Measurements from ENCODE around the gene XNDC1N.

The XNDC1N gene

DNA sequence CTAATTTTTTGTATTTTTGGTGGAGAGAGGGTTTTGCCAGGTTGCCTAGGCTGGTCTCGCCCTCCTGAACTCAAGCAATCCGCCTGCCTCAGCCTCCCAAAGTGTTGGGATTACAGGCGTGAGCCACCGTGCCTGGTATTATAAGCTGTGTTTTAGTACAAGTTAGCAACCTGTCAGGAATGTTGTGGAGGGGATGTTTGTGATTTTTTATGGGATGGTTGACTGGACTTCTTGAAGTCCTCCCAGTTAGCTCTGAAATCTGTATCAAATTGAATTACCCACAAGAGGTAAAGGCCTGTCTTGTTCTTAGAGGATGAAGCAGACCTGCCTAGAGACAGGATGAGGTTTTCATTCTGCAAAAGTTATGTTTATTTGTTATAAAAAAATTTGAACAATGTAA, 36.2 kb upstream of the XNDC1N start:
- Histone ChIP-seq H3K36me3 (ENCODE audit: control insufficient read depth, insufficient read depth, low read length) (no peaks in the 10 kb centered on the region), H3K79me2 (ENCODE audit: control insufficient read depth, insufficient read depth, low read length) (no peaks in the 10 kb centered on the region), H3K79me1 (ENCODE audit: low read length) (no peaks in the 10 kb centered on the region), H3K4me2 (ENCODE audit: low read length) (no peak overlapping the region), H3K56ac (ENCODE audit: low read length) (no peak overlapping the region), H3K18ac (ENCODE audit: low read length) (no peak overlapping the region), H3K4ac (ENCODE audit: low read depth, low read length) (no peak overlapping the region), H2BK15ac (replicated peaks; ENCODE audit: low read depth) (no peak overlapping the region), H3K9ac (ENCODE audit: low read length) (no peak overlapping the region), H3K4me3 (ENCODE audit: low read length) (no peak overlapping the region), H4K8ac (ENCODE audit: low read depth, low read length) (no peak overlapping the region), H2BK5ac (ENCODE audit: low read length) (no peak overlapping the region), H2BK120ac (ENCODE audit: low read depth, low read length) (no peak overlapping the region), H3K27me3 (ENCODE audit: insufficient read depth, low read length, poor library complexity) (no peaks in the 10 kb centered on the region), H3K23ac (ENCODE audit: low read length) (no peak overlapping the region), H3K4me1 (ENCODE audit: control insufficient read depth, low read depth, low read length) (no peaks in the 10 kb centered on the region), H2AK5ac (ENCODE audit: low read length) (no peak overlapping the region), H3K27ac (ENCODE audit: low read depth, low read length) (no peak overlapping the region), H4K5ac (ENCODE audit: low read length) (no peak overlapping the region)
- DNase-seq = no peak
- no CpG with 5 or more reads among the region's 4 CpGs for WGBS (ENCODE audit: extremely low coverage, insufficient coverage, low lambda C conversion rate)

DNA sequence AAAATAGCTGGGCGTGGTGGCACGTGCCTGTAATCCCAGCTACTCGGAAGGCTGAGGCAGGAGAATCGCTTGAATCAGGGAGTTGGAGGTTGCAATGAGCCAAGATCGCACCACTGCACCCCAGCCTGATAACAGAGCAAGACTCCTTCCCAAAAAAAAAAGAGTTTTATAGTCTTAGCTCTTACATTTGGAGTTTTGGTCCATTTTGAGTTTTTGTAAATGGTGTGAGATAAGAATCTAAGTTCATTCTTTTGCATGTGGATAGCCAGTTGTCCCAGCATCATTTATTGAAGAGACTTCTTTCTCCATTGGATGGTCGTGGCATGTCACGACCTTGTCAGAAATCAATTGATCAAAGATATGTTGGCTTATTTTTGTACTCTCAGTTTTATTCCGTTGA, 35.1 kb upstream of the XNDC1N start:
- no peaks in the 10 kb centered on the region for H3K79me2 ChIP-seq (ENCODE audit: control insufficient read depth, insufficient read depth, low read length)
- H3K36me3 ChIP-seq (ENCODE audit: control insufficient read depth, insufficient read depth, low read length) = no peaks in the 10 kb centered on the region
- no peak overlapping the region for H3K56ac ChIP-seq (ENCODE audit: low read length)
- H3K23ac ChIP-seq (ENCODE audit: low read length) = no peak overlapping the region
- H4K5ac ChIP-seq (ENCODE audit: low read length) = no peak overlapping the region
- no peak overlapping the region for H3K4me3 ChIP-seq (ENCODE audit: low read length)
- no peak for DNase-seq
- no peak overlapping the region for H4K8ac ChIP-seq (ENCODE audit: low read depth, low read length)
- H3K27me3 ChIP-seq (ENCODE audit: insufficient read depth, low read length, poor library complexity) = no peaks in the 10 kb centered on the region
- H2BK5ac ChIP-seq (ENCODE audit: low read length) = no peak overlapping the region
- H3K27ac ChIP-seq (ENCODE audit: low read depth, low read length) = no peak overlapping the region
- no peak overlapping the region for H3K18ac ChIP-seq (ENCODE audit: low read length)
- H3K79me1 ChIP-seq (ENCODE audit: low read length) = no peaks in the 10 kb centered on the region
- WGBS (ENCODE audit: extremely low coverage, insufficient coverage, low lambda C conversion rate) = no CpG with 5 or more reads among the region's 8 CpGs
- H2BK120ac ChIP-seq (ENCODE audit: low read depth, low read length) = no peak overlapping the region
- no peak overlapping the region for H3K4me2 ChIP-seq (ENCODE audit: low read length)
- no peak overlapping the region for H2BK15ac ChIP-seq (replicated peaks; ENCODE audit: low read depth)
- no peak overlapping the region for H3K4ac ChIP-seq (ENCODE audit: low read depth, low read length)
- H3K9ac ChIP-seq (ENCODE audit: low read length) = no peak overlapping the region
- H3K4me1 ChIP-seq (ENCODE audit: control insufficient read depth, low read depth, low read length) = no peaks in the 10 kb centered on the region
- H2AK5ac ChIP-seq (ENCODE audit: low read length) = no peak overlapping the region

- no peak overlapping the region for H2BK120ac ChIP-seq (ENCODE audit: low read depth, low read length)
- no peak for DNase-seq
- no peak overlapping the region for H3K56ac ChIP-seq (ENCODE audit: low read length)
- no peak overlapping the region for H3K4me3 ChIP-seq (ENCODE audit: low read length)
- H4K8ac ChIP-seq (ENCODE audit: low read depth, low read length) = no peak overlapping the region
- no peaks in the 10 kb centered on the region for H3K36me3 ChIP-seq (ENCODE audit: control insufficient read depth, insufficient read depth, low read length)
- no peaks in the 10 kb centered on the region for H3K4me1 ChIP-seq (ENCODE audit: control insufficient read depth, low read depth, low read length)
- H3K79me1 ChIP-seq (ENCODE audit: low read length) = no peaks in the 10 kb centered on the region
- no peak overlapping the region for H2BK15ac ChIP-seq (replicated peaks; ENCODE audit: low read depth)
- no peak overlapping the region for H3K4me2 ChIP-seq (ENCODE audit: low read length)
- H2BK5ac ChIP-seq (ENCODE audit: low read length) = no peak overlapping the region
- no peak overlapping the region for H3K18ac ChIP-seq (ENCODE audit: low read length)
- H3K27ac ChIP-seq (ENCODE audit: low read depth, low read length) = no peak overlapping the region
- no peaks in the 10 kb centered on the region for H3K27me3 ChIP-seq (ENCODE audit: insufficient read depth, low read length, poor library complexity)
- no peaks in the 10 kb centered on the region for H3K79me2 ChIP-seq (ENCODE audit: control insufficient read depth, insufficient read depth, low read length)
- no peak overlapping the region for H4K5ac ChIP-seq (ENCODE audit: low read length)
- no peak overlapping the region for H3K4ac ChIP-seq (ENCODE audit: low read depth, low read length)
- H2AK5ac ChIP-seq (ENCODE audit: low read length) = no peak overlapping the region
- no CpG with 5 or more reads among the region's 2 CpGs for whole genome bisulfite sequencing (ENCODE audit: extremely low coverage, insufficient coverage, low lambda C conversion rate)
- H3K23ac ChIP-seq (ENCODE audit: low read length) = no peak overlapping the region
- no peak overlapping the region for H3K9ac ChIP-seq (ENCODE audit: low read length)
Measured at GRCh38 chr11:71962428-71963038, 34.1 kb upstream of the XNDC1N start.

DNA sequence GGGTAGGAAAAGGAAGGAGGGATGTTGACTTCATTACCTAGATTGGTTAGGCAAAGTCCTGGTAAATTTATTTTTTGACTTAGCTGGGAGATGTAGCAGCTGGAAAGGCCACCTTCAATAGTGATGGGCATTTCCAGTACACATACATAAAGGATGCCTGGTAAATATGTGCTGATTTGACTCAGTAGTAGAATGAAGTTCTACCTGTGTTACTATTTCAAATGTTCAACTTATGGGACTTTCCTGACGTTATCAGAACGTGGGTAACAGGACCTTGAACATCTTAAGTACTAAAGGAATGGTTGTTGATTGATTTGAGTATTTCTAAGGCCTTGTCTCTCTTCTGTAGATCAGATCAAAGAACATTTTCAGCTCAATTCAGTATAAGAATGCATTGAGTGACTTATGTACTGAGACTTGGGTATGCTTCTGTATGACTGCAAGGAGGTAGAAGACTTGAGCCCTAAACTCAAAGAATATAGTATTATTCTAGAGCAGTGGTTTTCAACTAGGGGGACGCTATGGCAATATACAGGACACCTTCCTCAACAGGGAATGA, 27.6 kb upstream of the XNDC1N start:
- Histone ChIP-seq H3K4me3 (ENCODE audit: low read length) (no peak overlapping the region), H4K8ac (ENCODE audit: low read depth, low read length) (no peak overlapping the region), H3K79me1 (ENCODE audit: low read length) (peaks cover 17% of the 10 kb centered on the region), H3K4ac (ENCODE audit: low read depth, low read length) (no peak overlapping the region), H3K9ac (ENCODE audit: low read length) (no peak overlapping the region), H3K4me2 (ENCODE audit: low read length) (no peak overlapping the region), H3K79me2 (ENCODE audit: control insufficient read depth, insufficient read depth, low read length) (peaks cover 5% of the 10 kb centered on the region), H3K36me3 (ENCODE audit: control insufficient read depth, insufficient read depth, low read length) (no peaks in the 10 kb centered on the region), H3K56ac (ENCODE audit: low read length) (no peak overlapping the region), H3K27me3 (ENCODE audit: insufficient read depth, low read length, poor library complexity) (no peaks in the 10 kb centered on the region), H2BK15ac (replicated peaks; ENCODE audit: low read depth) (no peak overlapping the region), H3K23ac (ENCODE audit: low read length) (no peak overlapping the region), H2AK5ac (ENCODE audit: low read length) (no peak overlapping the region), H4K5ac (ENCODE audit: low read length) (no peak overlapping the region), H3K27ac (ENCODE audit: low read depth, low read length) (no peak overlapping the region), H3K4me1 (ENCODE audit: control insufficient read depth, low read depth, low read length) (no peaks in the 10 kb centered on the region), H2BK5ac (ENCODE audit: low read length) (no peak overlapping the region), H2BK120ac (ENCODE audit: low read depth, low read length) (no peak overlapping the region), H3K18ac (ENCODE audit: low read length) (no peak overlapping the region)
- WGBS (ENCODE audit: extremely low coverage, insufficient coverage, low lambda C conversion rate) = no CpG with 5 or more reads among the region's 3 CpGs
- DNase-seq = no peak

DNA sequence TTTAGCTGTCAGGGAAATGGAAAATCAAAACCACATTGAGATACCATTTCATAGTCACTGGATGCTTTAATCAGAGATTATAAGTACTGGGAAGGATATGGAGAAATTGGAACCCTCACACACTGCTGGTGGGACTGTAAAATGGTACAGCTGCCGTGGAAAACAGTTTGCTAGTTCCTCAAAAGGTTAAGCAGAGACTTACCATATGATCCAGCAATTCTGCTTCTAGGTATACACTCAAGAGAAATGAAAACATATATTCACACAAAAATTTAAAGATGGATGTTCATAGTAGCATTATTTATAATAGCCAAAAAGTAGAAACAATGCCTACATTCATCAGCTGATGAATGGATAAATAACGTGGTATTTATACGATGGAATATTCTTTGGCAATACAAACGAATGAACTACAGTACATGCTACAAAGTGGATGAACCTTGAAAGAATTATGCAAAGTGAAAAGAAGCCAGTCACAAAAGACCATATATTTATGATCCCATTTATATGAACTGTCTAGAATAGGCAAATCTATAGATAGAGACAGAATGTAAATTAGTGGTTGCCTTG, 23.4 kb upstream of the XNDC1N start:
- no peak overlapping the region for H3K23ac ChIP-seq (ENCODE audit: low read length)
- H3K36me3 ChIP-seq (ENCODE audit: control insufficient read depth, insufficient read depth, low read length) = no peaks in the 10 kb centered on the region
- no peak overlapping the region for H3K4me2 ChIP-seq (ENCODE audit: low read length)
- no peak overlapping the region for H2BK120ac ChIP-seq (ENCODE audit: low read depth, low read length)
- no CpG with 5 or more reads among the region's 4 CpGs for WGBS (ENCODE audit: extremely low coverage, insufficient coverage, low lambda C conversion rate)
- no peak overlapping the region for H2BK15ac ChIP-seq (replicated peaks; ENCODE audit: low read depth)
- no peak overlapping the region for H3K18ac ChIP-seq (ENCODE audit: low read length)
- H3K4me1 ChIP-seq (ENCODE audit: control insufficient read depth, low read depth, low read length) = no peaks in the 10 kb centered on the region
- H3K4me3 ChIP-seq (ENCODE audit: low read length) = no peak overlapping the region
- no peak overlapping the region for H4K5ac ChIP-seq (ENCODE audit: low read length)
- H3K79me2 ChIP-seq (ENCODE audit: control insufficient read depth, insufficient read depth, low read length) = peaks cover 5% of the 10 kb centered on the region
- H3K79me1 ChIP-seq (ENCODE audit: low read length) = peaks cover 20% of the 10 kb centered on the region
- H2AK5ac ChIP-seq (ENCODE audit: low read length) = no peak overlapping the region
- no peak overlapping the region for H3K9ac ChIP-seq (ENCODE audit: low read length)
- no peak overlapping the region for H4K8ac ChIP-seq (ENCODE audit: low read depth, low read length)
- H3K27ac ChIP-seq (ENCODE audit: low read depth, low read length) = no peak overlapping the region
- no peak overlapping the region for H3K56ac ChIP-seq (ENCODE audit: low read length)
- H3K27me3 ChIP-seq (ENCODE audit: insufficient read depth, low read length, poor library complexity) = no peaks in the 10 kb centered on the region
- no peak for DNase-seq
- H3K4ac ChIP-seq (ENCODE audit: low read depth, low read length) = no peak overlapping the region
- H2BK5ac ChIP-seq (ENCODE audit: low read length) = no peak overlapping the region

DNA sequence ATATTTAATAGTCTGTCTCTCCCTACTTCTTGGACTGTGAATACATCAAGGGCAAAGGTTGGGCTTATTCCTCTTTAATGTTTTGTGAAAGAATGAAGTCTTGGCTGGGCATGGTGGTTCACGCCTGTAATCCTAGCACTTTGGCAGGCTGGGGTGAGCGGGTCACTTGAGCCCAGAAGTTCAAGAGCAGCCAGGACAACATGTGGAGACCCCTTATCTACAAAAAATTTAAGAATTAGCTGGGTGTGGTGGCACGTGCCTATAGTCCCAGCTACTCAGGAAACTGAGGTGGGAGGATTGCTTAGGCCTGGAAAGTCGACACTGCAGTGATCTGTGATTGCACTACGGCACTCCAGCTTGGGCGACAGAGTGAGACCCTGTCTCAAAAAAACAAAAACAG, 20.6 kb upstream of the XNDC1N start:
- Histone ChIP-seq H4K5ac (ENCODE audit: low read length) (no peak overlapping the region), H3K27me3 (ENCODE audit: insufficient read depth, low read length, poor library complexity) (no peaks in the 10 kb centered on the region), H3K36me3 (ENCODE audit: control insufficient read depth, insufficient read depth, low read length) (no peaks in the 10 kb centered on the region), H2BK120ac (ENCODE audit: low read depth, low read length) (no peak overlapping the region), H3K4me1 (ENCODE audit: control insufficient read depth, low read depth, low read length) (no peaks in the 10 kb centered on the region), H3K4me3 (ENCODE audit: low read length) (no peak overlapping the region), H3K79me2 (ENCODE audit: control insufficient read depth, insufficient read depth, low read length) (peaks cover 6% of the 10 kb centered on the region), H3K4me2 (ENCODE audit: low read length) (no peak overlapping the region), H2BK5ac (ENCODE audit: low read length) (no peak overlapping the region), H3K56ac (ENCODE audit: low read length) (no peak overlapping the region), H3K4ac (ENCODE audit: low read depth, low read length) (no peak overlapping the region), H2BK15ac (replicated peaks; ENCODE audit: low read depth) (no peak overlapping the region), H3K9ac (ENCODE audit: low read length) (no peak overlapping the region), H2AK5ac (ENCODE audit: low read length) (no peak overlapping the region), H3K23ac (ENCODE audit: low read length) (no peak overlapping the region), H3K27ac (ENCODE audit: low read depth, low read length) (no peak overlapping the region), H3K18ac (ENCODE audit: low read length) (no peak overlapping the region), H4K8ac (ENCODE audit: low read depth, low read length) (no peak overlapping the region), H3K79me1 (ENCODE audit: low read length) (peaks cover 13% of the 10 kb centered on the region)
- WGBS (ENCODE audit: extremely low coverage, insufficient coverage, low lambda C conversion rate) = no CpG with 5 or more reads among the region's 6 CpGs
- DNase-seq = no peak

All from mesendoderm (in vitro differentiated cells).